GM18873 (cell line): Measurements from ENCODE around the gene NPLOC4.
"Not testable (repeated sequence)": the region's sequence is repeated elsewhere in the genome, so short reads cannot be mapped to it uniquely, and the experiment has no call there.

Source experiments
- ATAC-seq: cut with Tn5 transposase; IDR thresholded peaks from one replicate; pipeline ENCODE4 v1.9.1; 2021; ENCODE audit warnings: mild to moderate bottlenecking, moderate library complexity, moderate number of reproducible peaks; ENCODE audit not compliant: unreplicated experiment, low FRiP score

Gene NPLOC4

DNA sequence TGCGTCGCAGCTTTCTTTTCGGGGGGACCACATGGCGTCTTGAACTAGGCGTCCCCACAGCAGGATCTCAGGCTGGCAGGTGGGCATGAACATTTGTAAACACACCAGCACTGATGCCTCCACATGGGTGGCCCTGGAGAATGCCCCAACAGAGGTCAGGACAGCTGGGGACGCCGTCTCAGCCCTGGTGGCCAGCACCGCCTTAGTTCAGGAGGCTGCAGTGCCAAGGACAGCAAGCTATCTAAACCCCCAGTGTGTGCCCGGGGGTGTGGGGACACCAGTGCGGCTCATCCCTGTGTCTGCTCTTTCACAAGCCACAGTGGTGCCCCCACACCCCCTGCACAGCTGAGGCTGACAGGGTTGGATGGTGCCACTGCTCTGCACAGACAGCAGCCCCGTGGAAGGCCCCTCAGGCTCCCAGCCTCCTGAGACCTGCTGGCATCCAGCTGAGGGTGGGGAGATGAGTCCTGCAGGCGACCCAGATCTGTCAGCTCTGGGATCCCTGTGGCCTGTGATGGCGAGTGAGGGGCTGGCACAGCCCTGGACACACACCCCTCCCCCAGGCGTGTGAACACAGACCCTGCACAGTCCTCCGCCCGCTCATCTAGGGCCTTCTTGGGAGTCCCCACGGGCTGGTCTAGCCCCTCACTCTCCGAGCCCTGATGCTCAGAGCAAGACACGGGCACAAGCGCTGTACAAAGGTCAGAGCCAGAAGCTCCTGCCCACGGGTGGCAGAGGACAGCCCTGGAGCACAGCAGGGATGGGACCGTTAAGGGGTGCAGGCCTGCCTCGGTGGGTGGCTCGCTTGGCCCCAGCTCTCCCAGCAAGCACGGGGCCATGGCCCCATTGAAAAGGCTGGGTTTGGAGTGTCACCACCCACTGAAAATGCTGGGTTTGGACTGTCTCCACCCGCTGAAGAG, 98.0 kb downstream of the NPLOC4 start:
- no peak for ATAC-seq

DNA sequence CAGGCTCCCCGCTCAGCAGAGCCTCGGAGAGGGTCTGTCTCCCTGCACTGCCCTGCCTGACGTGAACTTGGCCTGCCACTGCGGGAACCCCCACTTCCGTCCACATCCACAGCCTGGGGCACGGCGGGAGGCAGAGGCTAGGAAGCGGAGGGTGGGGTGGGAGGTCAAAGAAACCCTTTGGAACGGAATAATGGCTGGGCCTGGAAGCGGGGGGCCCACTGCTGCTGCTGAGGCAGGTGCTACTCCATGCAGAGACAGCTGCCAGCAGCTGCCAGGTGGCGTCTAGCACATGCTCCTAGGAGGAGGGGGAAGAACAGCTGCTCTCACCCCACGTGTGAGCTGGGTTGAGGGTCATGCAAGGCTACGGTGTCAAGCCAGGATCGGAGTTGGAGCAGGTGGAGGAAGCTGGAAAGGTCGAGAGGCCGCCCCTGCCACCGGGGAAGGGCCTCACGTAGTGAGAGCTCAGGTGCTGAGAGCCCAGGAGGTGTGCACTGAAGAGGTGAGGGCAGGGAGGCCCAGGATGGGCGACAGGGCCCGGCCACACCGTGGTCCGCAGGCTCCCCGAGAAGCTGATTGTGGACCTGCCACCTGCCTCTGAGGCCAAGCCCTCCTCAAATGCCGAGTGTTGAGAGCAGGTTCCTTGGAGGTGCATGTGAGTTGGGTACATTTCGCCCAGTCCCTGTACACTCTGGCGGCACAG, 98.9 kb downstream of the NPLOC4 start:
- ATAC-seq, result no peak

DNA sequence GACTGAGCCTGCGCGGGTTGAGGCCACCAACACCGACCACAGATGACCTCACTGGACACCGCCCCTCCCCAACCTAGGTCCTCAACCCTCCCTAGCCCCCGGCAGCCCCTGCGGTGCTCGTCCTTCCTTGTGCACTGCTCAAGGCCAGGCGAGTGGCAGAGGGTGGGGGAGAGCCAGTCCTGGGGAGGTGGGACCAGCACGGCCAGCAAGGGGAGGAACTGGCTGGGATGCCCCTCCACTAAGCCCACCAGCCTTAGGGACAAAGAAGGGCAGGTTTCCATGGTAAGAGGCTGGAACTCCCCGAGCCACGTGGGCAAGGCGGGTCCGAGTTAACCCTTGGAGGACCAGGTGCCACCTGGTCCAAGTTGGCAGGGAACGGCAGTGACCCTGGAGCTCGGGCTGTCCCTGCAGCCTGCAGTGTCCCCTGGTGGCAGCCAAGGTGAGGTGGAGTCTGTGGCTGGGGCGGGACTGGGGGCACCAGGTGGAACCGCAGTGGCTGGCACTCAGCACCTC, 99.5 kb downstream of the NPLOC4 start:
- no peak for ATAC-seq

DNA sequence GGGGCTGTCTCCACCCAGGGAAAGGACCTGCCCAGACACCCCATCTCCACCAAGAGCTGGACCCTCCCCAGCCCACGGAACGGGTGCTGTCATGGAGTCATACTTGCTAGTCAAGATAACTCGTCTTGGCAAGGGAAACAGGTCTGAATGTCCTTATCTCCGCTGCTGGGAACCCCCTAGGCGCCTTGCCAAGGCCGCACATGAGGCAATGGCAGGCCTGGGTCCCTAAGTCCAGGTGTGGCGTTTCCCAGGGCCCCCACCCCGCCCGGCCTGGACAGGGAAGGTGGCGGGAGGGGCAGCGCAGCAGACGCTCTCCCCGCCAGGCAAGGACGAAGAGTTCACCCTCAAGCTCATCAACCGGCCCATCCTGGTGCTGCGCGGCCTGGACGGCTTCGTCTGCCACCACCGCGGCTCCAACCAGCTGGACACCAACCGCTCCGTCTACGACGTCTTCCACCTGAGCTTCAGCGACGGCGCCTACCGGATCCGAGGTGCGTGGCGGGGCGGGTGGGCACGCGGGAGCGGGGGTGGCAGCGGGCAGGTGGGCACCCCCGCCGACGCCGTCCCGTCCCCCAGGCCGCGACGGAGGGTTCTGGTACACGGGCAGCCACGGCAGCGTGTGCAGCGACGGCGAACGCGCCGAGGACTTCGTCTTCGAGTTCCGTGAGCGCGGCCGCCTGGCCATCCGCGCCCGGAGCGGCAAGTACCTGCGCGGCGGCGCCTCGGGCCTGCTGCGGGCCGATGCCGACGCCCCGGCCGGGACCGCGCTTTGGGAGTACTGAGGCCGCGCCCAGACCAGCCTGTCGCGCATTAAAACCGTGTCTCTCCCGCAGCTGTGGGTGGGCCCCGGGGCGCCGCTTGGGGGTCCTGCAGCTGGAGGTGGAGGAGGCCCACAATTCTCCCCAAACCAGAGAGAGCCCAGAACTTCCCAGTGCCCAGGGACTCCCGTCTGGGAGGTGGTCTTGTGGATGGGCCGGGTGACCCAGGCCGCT, 100.3 kb downstream of the NPLOC4 start:
- no peak for ATAC-seq

DNA sequence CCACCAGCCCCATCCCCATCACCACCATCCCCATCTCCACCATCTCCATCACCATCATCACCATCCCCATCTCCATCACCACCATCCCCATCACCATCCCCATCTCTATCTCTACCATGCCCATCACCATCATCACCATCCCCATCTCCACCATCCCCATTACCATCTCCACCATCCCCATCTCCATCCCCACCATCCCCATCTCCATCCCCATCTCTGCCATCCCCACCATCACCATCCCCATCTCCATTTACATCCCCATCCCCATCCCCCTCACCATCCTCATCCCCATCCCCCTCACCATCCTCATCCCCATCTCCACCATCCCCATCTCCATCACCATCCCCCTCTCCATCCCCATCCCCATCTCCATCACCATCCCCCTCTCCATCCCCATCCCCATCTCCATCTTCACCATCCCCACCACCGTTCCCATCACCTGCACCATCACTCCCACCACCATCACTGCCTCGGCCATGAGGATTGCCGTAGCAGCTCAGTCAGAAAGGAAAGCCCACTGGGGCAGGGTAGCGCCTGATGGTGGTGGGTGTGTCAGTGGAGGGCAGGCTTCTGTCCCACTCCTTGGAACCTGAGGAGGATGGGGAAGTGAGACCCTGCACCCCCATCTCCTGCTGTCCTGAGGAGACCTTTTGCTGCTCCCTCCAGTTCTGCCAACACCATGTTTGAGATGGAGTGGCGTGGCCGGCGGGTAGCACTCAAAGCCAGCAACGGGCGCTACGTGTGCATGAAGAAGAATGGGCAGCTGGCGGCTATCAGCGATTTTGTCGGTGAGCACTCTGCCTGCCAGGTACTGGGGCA, 101.2 kb downstream of the NPLOC4 start:
- ATAC-seq, result no peak

DNA sequence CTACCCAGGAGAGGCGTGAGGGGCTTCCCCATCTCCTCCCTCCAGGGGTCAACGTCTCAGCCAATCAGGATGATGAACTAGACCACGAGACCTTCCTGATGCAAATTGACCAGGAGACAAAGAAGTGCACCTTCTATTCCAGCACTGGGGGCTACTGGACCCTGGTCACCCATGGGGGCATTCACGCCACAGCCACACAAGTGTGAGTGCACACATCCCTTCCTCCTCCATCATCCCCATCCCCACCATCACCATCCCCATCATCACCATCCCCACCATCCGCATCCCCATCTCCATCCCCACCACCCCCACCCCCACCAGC, 101.9 kb downstream of the NPLOC4 start:
- no peak for ATAC-seq

DNA sequence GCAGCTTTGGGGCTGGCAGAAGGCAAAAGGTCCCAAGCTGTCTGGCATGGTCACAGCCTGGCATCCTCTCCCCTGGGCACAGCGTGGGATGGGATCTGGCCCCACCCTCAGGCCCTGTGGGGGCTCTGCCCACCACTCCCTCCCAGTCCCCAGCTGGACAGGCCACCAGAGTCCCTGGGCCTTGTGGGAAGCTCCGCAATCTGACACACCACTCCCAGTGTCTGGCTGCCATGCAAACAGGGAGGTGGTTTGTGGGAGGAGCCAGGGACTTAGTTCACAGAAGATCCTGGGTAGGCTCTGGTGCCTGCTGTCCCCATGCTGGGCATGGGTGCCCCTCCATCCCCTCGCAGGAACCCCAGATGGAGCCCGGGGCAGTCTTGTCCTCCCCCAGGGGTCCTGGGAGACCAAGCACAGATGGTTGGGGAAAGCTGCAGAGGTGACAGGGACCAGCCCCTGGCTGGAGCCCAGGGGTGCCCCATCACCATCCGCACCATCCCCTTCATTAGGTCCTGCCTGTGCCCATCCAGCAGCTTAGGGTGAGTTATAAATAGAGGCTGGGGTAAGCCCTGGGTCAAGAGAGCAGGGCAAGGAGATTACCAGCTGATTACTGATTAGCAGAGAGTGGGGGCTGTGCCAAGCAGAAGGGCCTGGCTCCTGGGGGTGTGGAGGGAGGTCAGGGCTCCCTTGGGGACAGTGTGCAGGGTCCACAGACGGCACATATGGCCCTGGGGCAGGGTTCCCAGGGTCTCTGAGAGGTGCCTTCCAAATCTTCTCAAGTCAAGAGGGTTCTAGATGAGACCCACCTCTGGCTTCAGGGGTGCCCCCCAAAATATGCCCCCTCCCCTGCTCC, 102.5 kb downstream of the NPLOC4 start:
- ATAC-seq, result no peak

DNA sequence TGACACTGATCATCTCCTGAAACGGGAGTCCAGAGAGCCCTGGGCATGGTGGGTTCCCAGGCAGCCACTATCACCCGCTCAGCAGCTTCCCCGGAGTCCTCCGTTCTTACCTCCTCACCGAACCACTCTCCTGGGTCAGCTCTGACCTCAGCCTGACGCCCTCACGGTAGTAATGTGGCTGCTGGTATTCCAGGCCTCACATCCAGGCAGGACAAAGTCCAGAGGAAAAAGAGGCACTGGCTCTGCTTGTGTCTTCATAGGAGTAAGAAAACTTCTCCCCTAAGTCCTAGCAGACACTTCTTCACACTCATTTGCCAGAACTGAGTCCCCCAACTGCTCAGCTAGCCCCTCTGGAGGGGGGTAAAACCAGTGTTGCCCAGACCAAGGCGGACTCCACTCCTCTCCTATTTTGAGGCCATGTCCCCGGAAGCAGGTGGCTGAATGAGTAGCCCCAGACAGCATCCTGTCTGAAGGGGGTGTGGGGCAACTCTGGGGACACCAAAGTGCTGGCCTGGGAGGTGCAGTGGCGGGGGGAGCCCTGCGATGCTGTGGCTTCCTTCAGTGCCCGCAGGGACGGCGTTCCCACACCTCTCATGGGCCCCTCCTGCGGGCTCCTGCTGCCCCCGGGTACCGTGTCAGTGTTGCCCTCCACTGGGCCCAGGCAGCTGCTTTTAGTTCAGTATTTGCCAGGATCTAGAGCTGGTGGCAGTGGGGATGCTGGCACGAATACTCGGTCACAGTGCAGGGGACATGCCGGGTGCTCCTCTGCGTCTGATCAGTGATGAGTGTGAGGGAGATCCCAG, 103.4 kb downstream of the NPLOC4 start:
- no peak for ATAC-seq

DNA sequence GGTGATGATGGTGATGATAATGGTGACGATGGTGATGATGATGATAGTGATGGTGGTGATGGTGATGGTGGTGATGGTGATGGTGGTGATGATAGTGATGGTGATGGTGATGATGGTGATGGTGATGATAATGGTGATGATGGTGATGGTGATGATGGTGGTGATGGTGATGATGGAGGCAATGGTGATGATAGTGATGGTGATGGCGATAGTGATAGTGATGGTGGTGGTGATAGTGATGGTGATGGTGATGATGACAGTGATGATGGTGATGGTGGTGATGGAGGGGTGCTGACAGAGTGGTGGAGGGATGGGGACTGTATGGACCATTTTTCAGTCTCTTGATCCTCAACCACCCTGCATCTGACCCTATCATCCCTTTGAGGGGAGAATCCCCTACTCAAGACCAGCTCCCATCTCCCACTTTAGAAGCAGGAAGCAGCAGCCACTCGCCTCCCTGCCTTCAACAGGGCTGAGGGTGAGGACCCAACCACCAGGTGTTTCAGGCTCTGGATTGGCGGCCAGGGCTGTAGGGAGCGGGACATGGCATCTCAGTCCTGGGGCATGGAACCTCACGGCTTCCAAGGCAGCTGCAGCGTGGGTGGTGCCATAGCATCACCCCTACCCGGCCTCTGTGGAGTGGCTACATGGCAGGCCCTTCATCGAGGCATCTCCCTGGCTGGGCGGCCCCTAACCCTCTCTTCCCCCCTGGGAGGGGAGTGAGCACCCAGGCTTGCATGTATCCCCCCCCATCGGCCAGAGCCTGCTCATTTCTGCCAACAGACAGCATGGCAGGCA, 104.2 kb downstream of the NPLOC4 start:
- ATAC-seq, result no peak

DNA sequence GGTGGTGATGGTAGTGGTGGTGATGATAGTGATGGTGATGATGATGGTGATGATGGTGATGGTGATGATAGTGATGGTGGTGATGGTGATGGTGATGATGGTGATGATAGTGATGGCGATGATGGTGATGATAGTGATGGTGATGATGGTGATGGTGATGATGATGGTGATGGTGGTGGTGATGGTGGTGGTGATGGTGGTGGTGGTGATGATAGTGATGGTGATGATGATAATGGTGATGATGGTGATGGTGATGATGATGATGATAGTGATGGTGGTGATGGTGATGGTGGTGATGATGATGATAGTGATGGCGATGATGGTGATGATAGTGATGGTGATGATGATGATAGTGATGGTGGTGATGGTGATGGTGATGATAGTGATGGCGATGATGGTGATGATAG, 104.9 kb downstream of the NPLOC4 start:
- ATAC-seq, result not testable (repeated sequence)

DNA sequence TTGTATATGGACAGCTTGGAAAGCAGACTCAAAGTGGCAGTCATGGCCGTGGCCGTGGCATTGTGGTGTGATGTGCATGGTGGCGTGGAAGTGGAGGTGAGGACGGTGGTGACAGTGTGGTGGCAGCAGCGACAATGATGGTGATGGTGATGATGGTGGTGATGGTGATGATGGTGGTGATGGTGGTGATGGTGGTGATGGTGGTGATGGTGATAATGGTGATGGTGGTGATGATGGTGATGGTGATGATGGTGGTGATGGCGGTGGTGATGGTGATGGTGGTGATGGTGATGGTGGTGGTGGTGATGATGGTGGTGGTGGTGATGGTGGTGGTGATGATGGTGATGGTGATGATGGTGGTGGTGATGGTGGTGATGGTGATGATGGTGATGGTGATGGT, 105.9 kb downstream of the NPLOC4 start:
- not testable (repeated sequence) for ATAC-seq

DNA sequence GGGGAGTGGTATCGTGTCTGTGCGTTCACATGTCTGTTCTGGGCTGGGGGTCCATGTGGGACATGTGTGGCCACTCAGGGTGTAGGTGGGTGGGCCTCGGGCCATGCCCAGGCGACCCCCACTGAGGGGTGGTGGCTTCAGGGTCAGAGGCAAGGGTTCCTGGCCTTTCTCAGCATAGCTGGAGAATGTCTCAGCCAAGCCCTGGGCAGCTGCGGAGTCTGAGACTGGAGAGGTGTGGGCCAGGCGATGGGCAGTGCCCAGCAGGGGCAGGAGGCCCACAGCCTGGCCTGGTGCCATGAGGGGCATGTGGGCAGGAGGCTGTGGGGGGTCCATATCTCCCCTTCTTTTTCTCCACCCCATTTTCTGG, 107.5 kb downstream of the NPLOC4 start:
- ATAC-seq, result no peak

DNA sequence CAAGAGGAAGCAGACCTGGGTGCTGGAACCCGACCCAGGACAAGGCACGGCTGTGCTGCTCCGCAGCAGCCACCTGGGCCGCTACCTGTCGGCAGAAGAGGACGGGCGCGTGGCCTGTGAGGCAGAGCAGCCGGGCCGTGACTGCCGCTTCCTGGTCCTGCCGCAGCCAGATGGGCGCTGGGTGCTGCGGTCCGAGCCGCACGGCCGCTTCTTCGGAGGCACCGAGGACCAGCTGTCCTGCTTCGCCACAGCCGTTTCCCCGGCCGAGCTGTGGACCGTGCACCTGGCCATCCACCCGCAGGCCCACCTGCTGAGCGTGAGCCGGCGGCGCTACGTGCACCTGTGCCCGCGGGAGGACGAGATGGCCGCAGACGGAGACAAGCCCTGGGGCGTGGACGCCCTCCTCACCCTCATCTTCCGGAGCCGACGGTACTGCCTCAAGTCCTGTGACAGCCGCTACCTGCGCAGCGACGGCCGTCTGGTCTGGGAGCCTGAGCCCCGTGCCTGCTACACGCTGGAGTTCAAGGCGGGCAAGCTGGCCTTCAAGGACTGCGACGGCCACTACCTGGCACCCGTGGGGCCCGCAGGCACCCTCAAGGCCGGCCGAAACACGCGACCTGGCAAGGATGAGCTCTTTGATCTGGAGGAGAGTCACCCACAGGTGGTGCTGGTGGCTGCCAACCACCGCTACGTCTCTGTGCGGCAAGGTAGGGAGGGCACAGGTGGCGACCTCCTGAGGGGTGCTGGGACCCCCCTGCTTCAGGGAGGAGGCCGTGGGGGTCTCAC, 108.1 kb downstream of the NPLOC4 start:
- no peak for ATAC-seq

DNA sequence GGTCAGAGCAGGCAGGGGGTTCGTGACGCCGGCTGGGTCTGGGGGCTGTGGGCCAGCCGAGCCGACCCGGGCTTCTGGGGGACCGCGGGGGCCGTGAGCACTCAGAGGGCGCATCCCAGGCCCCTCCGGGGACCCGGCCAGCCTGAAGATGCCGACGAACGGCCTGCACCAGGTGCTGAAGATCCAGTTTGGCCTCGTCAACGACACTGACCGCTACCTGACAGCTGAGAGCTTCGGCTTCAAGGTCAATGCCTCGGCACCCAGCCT, 108.6 kb downstream of the NPLOC4 start:
- no peak for ATAC-seq

DNA sequence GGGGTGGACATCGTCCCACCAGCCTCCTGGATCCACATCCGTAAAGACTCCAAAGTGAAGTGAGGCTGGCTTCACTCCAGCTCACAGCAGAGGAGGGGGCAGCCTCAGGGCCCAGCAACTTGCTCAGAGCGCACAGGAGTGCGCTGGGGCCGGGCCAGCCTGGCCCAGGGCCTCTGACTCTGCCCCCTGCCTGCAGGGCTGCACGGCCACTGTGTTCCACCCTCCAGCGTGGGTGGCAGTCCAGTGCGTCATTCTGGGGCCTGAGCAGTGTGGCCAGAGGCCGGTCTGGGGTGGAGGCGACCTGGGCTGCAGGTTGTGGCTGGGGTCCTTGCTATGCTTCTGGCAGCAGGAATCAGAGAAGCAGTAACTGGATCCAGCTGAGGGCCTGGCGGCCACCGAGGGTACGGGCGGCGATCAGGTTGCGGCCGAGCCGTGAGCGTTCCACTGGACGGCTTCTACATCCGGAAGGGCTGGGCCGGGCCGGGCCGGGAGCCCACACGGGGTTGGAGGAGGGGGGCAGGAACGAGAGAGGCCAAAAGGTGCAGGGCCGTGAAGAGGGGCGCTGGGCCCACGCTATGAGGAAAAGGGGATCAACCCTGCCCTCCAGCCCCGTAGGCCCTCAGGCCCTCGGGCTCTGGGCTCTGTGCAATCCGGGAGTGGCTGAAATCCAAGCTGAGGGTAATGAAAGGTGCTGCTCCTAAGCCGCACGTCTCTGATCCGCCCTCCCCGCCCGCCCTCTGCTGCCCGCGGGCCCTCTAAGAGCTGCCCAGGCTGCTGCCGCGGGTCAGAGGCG, 109.1 kb downstream of the NPLOC4 start, which contains the start of gene FSCN2:
TSS of gene FSCN2 (plus strand) at position 787 of the 793 bp plus-strand sequence. CDS start 155 bp downstream, outside the sequence.
- ATAC-seq, result no peak
